ENCODE results near the gene CHST11. TPM values are rescaled to one million over a fixed set of nuclear protein-coding genes. Genes with fewer than 3 reads are reported as not detected.
A peak's percentile ranks its signal among the peaks of the same experiment; 100 is the strongest.

The CHST11 gene
- total RNA-seq, 2 donors from 2014 or later = 7.8 to 11.9 TPM

DNA sequence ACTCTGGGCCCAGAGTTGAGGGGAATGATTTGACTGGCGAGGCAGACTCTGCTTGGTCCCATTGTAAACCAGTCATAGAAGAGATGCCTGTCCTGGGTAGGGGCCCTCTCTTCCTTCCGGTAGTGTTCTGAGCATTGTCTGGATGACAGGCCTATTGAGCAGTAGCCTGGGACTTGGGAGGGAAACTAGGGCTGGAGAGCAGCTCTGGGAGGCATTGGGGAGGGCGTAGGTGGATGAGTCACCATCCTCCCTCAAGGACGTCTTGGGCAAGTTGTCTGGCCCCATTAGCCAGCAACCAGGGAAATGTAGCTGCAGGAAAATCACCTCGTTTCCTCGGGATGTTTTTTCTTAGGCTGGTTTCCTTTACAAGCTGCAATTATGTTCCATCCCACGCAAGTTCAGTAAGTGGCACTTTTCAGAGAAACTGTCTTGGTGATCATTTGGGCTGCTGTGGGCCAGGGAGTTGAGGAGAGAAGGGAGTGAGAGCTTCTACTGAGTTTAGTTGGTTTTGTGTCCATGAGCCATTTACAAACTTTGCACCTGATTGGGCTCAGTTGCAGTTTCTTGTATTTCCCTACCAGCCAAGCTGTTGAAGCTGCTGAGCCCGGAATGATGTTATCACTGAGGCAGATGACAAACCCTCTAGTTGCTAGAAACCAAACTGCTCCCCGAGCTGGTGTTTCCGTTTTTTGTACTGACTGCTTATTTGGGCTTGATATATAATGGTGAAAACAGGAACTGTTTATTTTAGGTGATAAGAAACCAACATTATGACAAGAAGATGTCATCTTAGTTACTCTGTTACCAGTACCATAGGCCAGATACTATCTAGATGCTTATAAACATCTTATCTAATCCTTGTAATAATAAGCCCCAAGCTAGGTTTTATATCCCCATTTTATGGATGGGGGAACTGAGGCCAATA lies 147.6 kb downstream of the CHST11 start:
- Histone ChIP-seq H3K9me3 (no peaks in the 10 kb centered on the region), H3K4me1 (peaks cover 0 to 33% of the 10 kb centered on the region in 2 donors), H3K27me3 (no peaks in the 10 kb centered on the region), H3K36me3 (no peaks in the 10 kb centered on the region), H3K4me3 (no peak overlapping the region), H3K27ac (peak overlapping the region; percentile 72 to 81)
- peak; percentile 88 for DNase-seq (ENCODE audit: low spot score)
- TF ChIP-seq, protein P1, sequence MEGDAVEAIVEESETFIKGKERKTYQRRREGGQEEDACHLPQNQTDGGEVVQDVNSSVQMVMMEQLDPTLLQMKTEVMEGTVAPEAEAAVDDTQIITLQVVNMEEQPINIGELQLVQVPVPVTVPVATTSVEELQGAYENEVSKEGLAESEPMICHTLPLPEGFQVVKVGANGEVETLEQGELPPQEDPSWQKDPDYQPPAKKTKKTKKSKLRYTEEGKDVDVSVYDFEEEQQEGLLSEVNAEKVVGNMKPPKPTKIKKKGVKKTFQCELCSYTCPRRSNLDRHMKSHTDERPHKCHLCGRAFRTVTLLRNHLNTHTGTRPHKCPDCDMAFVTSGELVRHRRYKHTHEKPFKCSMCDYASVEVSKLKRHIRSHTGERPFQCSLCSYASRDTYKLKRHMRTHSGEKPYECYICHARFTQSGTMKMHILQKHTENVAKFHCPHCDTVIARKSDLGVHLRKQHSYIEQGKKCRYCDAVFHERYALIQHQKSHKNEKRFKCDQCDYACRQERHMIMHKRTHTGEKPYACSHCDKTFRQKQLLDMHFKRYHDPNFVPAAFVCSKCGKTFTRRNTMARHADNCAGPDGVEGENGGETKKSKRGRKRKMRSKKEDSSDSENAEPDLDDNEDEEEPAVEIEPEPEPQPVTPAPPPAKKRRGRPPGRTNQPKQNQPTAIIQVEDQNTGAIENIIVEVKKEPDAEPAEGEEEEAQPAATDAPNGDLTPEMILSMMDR (IDR thresholded peaks at IDR 0.05) = no peak

- Histone ChIP-seq H3K27ac (peak overlapping the region; percentile 72 to 81), H3K4me1 (peaks cover 0 to 30% of the 10 kb centered on the region in 2 donors), H3K36me3 (no peaks in the 10 kb centered on the region), H3K27me3 (no peaks in the 10 kb centered on the region), H3K4me3 (no peak overlapping the region), H3K9me3 (no peaks in the 10 kb centered on the region)
- TF ChIP-seq, protein P1 (IDR thresholded peaks at IDR 0.05) = no peak
- no peak for DNase-seq (ENCODE audit: low spot score)
These were observed 148.4 kb downstream of the CHST11 start for GRCh38 chr12:104604995-104605675.

GRCh38 chr12:104605685-104606084 lies 148.9 kb downstream of the CHST11 start:
- H3K27ac ChIP-seq = peak overlapping the region; percentile 72 to 81
- H3K4me1 ChIP-seq = peaks cover 0 to 29% of the 10 kb centered on the region in 2 donors
- H3K4me3 ChIP-seq = no peak overlapping the region

DNA sequence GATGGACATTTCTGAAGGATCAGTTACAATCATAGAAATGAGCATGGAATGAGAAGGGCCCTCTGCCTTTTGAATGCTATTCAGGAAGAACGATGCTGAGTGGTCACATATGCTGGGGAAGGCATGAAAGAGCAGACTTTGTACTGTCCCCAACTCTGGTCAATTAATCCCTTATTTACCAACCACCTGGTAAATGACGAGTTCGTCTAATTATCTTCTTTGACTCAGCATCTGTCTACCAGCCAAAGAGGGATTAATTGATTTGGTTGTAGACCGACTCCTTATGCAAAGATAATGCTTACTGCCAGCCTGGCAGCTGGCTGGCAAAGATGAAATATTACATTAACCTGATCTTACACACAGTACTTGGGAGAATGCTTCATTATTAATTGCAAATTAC lies 152.2 kb downstream of the CHST11 start:
- Histone ChIP-seq H3K4me3 (no peak overlapping the region), H3K4me1 (peaks cover 0 to 28% of the 10 kb centered on the region in 2 donors), H3K27me3 (no peaks in the 10 kb centered on the region), H3K36me3 (no peaks in the 10 kb centered on the region), H3K27ac (no peak overlapping the region), H3K9me3 (no peaks in the 10 kb centered on the region)
- DNase-seq (ENCODE audit: low spot score) = no peak
- TF ChIP-seq, protein P1 (IDR thresholded peaks at IDR 0.05) = no peak

More at GRCh38 chr12:104605685-104606084, 148.9 kb downstream of the CHST11 start:
- DNase-seq (ENCODE audit: low spot score) = peak; percentile 86
- TF ChIP-seq, protein P1 (IDR thresholded peaks at IDR 0.05) = no peak
- Histone ChIP-seq H3K27me3 (no peaks in the 10 kb centered on the region), H3K9me3 (no peaks in the 10 kb centered on the region), H3K36me3 (no peaks in the 10 kb centered on the region)

GRCh38 chr12:104609445-104609844 lies 152.7 kb downstream of the CHST11 start:
- Histone ChIP-seq H3K27me3 (no peaks in the 10 kb centered on the region), H3K36me3 (no peaks in the 10 kb centered on the region), H3K4me1 (peaks cover 0 to 23% of the 10 kb centered on the region in 2 donors), H3K9me3 (no peaks in the 10 kb centered on the region), H3K4me3 (no peak overlapping the region), H3K27ac (no peak overlapping the region)
- TF ChIP-seq, protein P1 (IDR thresholded peaks at IDR 0.05) = no peak
- no peak for DNase-seq (ENCODE audit: low spot score)

Measured in right atrium auricular region (tissue), 2 donors.